GM15510 (cell line): ENCODE measurements around the gene NCAM1.

Experiments used
- POLR2A ChIP-seq: IDR thresholded peaks from 3 replicates; pipeline ENCODE4 v1.6.1; 2011; ENCODE audit warnings: borderline replicate concordance; ENCODE audit not compliant: insufficient read length; ENCODE audit errors: extremely low read depth

Gene NCAM1

DNA sequence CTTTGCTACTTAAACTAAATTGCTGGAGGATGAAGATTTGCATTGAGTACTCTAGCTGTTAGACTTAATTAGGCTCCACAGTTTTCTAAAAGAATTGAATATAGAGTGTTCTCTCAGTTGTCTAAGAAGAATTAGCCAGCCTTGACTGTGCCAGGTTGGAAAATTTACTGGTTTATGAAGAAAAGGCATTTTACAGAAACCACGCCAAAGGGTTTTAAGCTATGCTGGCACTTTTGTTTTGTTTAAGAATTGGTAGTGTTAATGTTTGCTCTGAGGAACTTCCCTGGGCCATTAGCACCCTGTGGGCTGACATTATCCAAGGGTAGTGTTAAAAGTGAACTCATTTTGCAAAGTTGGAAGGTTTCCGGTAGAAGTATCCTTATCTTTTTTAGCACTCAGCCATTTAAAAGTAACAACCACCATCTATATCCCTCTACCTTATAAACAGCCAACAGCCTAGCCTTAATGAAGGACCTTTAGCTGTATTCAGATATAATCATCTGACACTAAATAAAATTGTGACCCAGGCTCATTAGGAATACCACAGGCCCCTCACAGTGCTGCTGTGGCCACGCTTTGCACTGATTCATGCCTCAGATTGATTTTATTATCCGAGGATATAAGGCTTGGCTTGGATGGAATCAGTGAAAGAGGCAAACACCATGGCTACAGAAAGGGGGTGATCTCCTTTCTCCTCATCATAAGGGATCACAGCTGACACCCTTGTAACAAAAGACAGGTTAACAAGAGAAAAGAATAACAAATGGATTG is 158.9 kb downstream of the NCAM1 start:
- TF ChIP-seq POLR2A = no peak

GRCh38 chr11:113121746-113122145 is 160.5 kb downstream of the NCAM1 start:
- TF ChIP-seq POLR2A = no peak

DNA sequence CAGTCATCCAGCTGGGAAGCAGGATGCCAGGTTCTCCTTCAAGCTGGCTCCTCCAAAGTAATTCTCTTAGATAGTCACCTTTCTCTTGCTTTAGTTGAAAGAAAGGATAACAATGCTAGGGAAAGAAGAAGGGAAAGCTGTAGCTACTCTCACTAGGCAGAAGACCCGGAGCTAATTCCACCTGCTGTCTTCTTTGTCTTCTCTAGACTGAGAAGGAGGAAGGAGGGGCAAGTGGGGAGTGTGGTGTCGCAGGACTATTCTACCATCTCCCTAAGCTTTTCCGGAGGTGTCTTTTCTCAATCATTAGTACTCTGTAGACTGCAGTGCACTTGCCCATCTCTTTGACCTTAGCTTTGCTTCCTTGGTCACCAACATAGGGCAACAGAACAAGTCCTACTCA is 162.8 kb downstream of the NCAM1 start:
- TF ChIP-seq POLR2A = no peak

DNA sequence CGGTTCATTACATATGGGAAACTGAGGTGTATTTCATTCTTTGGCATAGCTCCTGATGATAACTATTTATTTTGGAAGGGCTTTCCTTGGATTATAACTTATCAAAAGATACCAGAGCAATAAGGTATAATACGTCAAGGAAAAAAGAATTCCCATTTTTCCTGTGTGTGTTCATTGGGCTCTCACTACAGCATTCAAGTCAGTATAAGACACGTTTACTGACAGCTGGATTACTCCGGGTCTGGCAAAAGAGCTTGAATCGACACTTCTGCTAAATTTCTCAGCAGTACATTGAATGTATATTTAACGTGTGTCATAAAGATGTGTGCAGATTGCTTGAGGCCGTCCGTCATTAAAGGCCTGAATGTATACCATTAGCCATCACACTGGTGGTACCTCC is 163.4 kb downstream of the NCAM1 start:
- no peak for TF ChIP-seq POLR2A

- TF ChIP-seq POLR2A = no peak
Measured at GRCh38 chr11:113129261-113129992, 168.2 kb downstream of the NCAM1 start.

GRCh38 chr11:113131036-113131775 is 170.0 kb downstream of the NCAM1 start:
- TF ChIP-seq POLR2A = no peak

DNA sequence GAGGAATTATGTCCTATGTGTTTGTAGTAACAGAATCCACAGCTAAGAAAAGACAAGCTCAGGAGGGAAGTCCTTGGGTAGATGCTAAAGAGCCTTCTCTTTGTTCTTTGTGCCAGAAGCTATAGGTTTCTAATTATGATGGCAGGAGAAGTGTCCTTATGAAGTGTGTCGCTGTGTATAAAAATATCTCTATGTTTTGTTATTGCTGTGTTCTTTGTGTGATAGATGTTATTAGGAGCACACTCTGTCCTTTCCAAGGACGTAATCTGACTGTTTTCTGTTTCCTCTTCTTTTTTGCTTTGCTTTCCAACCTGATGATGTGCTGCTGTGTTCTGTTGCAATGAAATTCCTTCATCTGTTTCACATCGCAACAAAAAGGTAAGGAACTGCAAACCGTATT is 171.9 kb downstream of the NCAM1 start:
- TF ChIP-seq POLR2A = no peak

DNA sequence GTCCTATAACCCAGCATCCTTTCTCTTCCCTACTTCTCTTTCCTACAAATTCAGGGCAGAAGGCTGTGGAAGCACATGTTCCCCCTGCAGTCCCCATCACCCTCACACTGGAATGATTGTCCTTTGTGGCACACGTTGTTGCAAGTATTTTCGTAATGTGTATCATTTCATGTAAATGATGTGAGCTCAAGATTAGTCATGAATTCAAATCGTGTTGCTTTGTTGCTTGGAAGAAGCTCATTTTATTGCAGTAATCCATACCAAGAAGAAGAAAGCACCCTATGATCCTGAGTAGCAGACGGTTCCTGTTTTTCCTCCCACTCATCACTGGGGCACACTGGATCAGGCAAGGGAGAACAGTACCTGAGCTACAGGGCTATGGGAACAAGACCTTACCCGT is 173.4 kb downstream of the NCAM1 start:
- no peak for TF ChIP-seq POLR2A

DNA sequence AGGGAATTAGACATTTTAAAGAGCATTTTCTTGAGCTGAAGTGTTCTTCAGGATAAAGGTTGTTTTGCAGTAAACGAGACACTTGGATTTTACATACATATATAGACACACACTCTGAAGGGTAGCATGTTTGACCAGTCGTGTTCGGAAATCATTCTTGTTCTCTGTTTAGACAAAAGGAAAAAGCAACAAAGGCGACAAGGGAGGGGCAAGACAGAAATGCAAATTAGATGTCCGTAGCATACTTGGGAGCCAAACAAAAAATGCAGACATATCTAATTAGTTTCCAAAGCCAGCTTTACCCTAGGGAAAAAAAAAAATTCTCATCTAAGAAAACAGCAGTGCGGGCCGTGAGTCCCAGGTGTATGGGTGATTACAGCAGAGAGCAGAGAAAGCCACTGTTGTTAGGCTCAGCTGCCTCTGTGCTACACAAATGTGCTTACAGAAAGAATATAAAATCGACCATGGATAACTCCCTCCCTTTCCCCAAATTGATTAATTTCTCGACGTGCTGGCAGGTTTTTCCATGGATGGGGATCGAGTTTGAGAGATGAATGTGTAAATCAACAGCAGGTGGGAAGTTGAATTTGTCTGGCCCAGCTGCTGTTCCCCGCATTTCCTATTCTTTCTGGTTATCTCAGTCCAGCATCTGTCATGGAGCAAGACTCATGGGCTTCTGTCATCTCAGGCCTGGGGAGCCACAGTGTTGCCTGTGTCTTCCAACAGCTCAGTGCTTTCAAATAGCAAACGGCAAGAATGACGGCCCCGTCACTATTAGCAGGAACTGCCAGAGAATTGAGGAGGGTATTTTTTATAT is 176.7 kb downstream of the NCAM1 start:
- TF ChIP-seq POLR2A = no peak

DNA sequence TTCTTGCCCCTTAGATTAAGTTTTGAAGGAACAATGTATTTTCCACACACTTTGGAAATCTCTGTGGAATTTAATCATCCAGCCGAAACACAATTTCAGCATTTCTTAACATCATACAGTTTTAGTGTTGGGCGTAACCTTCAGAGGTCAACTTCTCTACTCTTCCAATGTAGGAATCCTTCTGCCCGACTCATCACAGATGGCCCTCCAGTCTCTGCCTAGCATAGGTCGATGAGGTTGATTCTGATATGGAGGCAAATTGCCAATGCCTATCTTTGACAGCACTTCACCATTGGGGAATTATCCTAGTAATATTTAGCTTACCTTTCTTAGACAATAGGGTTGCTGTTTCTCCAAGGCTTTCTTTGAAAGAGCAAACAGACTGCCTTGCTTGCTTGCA is 177.5 kb downstream of the NCAM1 start:
- no peak for TF ChIP-seq POLR2A

GRCh38 chr11:113141010-113141409 is 179.8 kb downstream of the NCAM1 start:
- TF ChIP-seq POLR2A = no peak

DNA sequence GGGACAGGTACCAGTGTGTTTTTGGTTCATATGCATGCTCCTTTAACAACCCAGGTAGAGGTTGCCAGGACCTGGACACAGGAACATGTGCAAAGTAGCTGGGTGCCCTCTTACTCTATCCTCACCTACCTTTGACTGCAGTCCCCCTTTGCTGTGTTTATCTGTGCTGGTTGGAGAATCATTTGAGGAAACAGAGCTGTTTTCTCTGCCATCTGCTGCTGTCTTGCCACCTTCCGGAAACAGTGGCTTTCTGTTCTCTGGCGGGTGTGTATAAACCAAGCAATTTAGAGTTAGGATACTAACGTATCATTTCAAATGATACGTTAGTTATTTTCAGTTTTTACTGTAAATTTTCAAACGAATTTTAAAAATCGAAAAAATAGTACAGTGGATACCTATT is 181.3 kb downstream of the NCAM1 start:
- no peak for TF ChIP-seq POLR2A

DNA sequence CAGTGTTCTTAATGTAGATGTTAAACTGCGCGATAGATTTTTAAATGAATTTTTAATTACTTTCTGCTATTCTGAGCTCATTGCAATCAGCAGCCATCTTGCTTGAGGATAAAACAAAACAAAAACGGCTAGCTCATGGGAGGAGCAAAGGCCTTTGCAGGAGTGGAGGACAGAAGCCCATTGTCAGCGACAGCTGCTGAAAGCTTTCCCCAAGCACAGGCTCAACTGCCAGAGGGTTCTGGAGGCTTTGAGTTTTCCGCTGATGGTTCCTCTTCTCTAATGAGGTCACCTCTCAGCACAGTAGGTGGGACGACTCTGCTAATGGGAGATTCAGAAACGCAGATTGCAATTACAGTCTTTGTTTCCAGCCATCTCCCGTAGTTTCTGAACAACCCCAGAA is 186.0 kb downstream of the NCAM1 start:
- TF ChIP-seq POLR2A = no peak

GRCh38 chr11:113148076-113148475 is 186.9 kb downstream of the NCAM1 start:
- no peak for TF ChIP-seq POLR2A

DNA sequence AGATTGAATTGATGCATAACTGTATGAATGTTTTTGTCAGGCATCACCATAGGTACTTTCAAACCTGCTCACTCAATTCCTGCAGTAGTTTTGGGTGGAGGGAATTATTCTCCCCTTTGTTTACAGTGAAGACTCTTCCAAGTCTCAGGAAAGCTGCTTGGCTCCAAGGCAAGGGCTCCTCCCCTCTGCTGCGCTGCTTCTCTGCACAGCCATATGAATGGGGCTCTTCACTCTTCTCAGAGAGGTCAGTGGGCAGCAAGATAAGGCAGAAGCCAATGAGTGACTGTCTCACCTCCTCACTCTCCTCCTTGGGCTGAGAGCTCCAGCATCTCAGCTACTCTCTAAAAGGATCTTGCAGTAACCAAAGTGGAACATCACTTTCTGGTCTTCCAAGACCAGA is 187.4 kb downstream of the NCAM1 start:
- TF ChIP-seq POLR2A = no peak
